A549 (cell line): ENCODE data around the gene NAPA. TPM values are rescaled to one million over a fixed set of nuclear protein-coding genes. Genes with fewer than 3 reads are reported as not detected.

Source experiments
- ATAC-seq, 2 experiments: fragments of 200-7000 bp in 1 of 2; fragments of >200 bp in 1 of 2; cut with Nextera tagmentation in 1 of 2; cut with Tn5 transposase in 1 of 2; 3 replicates each; pipeline versions ENCODE4 v1.8.0 to v1.9.1; 2018 to 2020; ENCODE audit warnings: mild to moderate bottlenecking in 1 of 2, moderate library complexity in 1 of 2
- CTCF ChIA-PET: fragments of 300-600 bp; sonication (Branson Sonifier 250); formaldehyde crosslinking; extraction: SDS; loops from one replicate; lab custom pipeline; 2021; ENCODE audit warnings: antibody characterized with exemption, inconsistent platforms; lab: Yijun Ruan, JAX
- POLR2A ChIA-PET: fragments of 350-600 bp; formaldehyde crosslinking; extraction: SDS; loops from one replicate; lab custom pipeline; 2021; ENCODE audit warnings: antibody characterized with exemption, inconsistent platforms; lab: Yijun Ruan, JAX
- DNase-seq, 2 experiments: peaks; one replicate each; pipeline versions ENCODE4 v3.0.0 to v3.0.0-alpha.2; 2011 to 2016; ENCODE audit warnings: low read depth in 1 of 2, low spot score in 1 of 2
- FAIRE-seq: peaks from 2 replicates; lab custom pipeline; 2011; peaks lifted over from hg19 to GRCh38; lab: Jason Lieb, UNC
- H3K27ac ChIP-seq, 2 experiments: fragments of >200 bp; sonication (Bioruptor Twin); formaldehyde crosslinking; 3 replicates each; pipeline ENCODE4 v1.5.1; 2016 to 2017
- H3K4me1 ChIP-seq: fragments of >200 bp; sonication (Bioruptor Twin); formaldehyde crosslinking; 3 replicates; pipeline ENCODE4 v1.6.1; 2016
- H3K4me2 ChIP-seq: fragments of >200 bp; sonication (Bioruptor Twin); formaldehyde crosslinking; 3 replicates; pipeline ENCODE4 v1.6.1; 2016
- H3K4me3 ChIP-seq: fragments of >200 bp; sonication (Bioruptor Twin); formaldehyde crosslinking; 3 replicates; pipeline ENCODE4 v1.5.1; 2016
- H3K9me3 ChIP-seq: fragments of >200 bp; sonication (Bioruptor Twin); formaldehyde crosslinking; 3 replicates; pipeline ENCODE4 v1.6.1; 2016
- BHLHE40 ChIP-seq: IDR thresholded peaks from 2 replicates; pipeline ENCODE4 v1.6.1; 2012; ENCODE audit warnings: low read depth, low read length, inconsistent platforms
- CBX2 ChIP-seq: fragments of 200-600 bp; sonication (generic); IDR thresholded peaks from 2 replicates; pipeline ENCODE4 v1.6.1; 2016; ENCODE audit warnings: low read depth, mild to moderate bottlenecking, borderline replicate concordance
- CHD2 ChIP-seq: fragments of 150-350 bp; IDR thresholded peaks from 2 replicates; pipeline ENCODE4 v1.6.1; 2014; ENCODE audit warnings: low read length; ENCODE audit not compliant: partially characterized antibody
- ELK1 ChIP-seq: fragments of 150-350 bp; IDR thresholded peaks from 2 replicates; pipeline ENCODE4 v1.6.1; 2014; ENCODE audit warnings: low read depth, mild to moderate bottlenecking, low read length
- EP300 ChIP-seq, 2 experiments: fragments of >200 bp; sonication (Bioruptor Twin); formaldehyde crosslinking; IDR thresholded peaks; 2 replicates in 1 of 2; 3 replicates in 1 of 2; pipeline ENCODE4 v1.6.1; 2016 to 2017
- FOSL2 ChIP-seq, 2 experiments: fragments of 450-650 bp in 1 of 2; fragments of >200 bp in 1 of 2; sonication (Bioruptor Twin) in 1 of 2; formaldehyde crosslinking; IDR thresholded peaks; 2 replicates each; pipeline versions ENCODE4 v1.5.0 to v1.6.1; 2016 to 2020; ENCODE audit warnings: mild to moderate bottlenecking in 1 of 2, moderate library complexity in 1 of 2
- HDAC2 ChIP-seq: fragments of 200-600 bp; sonication (generic); IDR thresholded peaks from 2 replicates; pipeline ENCODE4 v1.6.1; 2016
- HES2 ChIP-seq: fragments of >200 bp; sonication (Bioruptor Twin); formaldehyde crosslinking; IDR thresholded peaks from 2 replicates; pipeline ENCODE4 v1.6.1; 2016
- HEYL ChIP-seq: fragments of 250-450 bp; sonication (Bioruptor Pico); IDR thresholded peaks from 2 replicates; pipeline ENCODE4 v1.8.0; 2021; ENCODE audit warnings: mild to moderate bottlenecking, moderate library complexity
- HMGXB4 ChIP-seq: fragments of 250-450 bp; sonication (Bioruptor Pico); IDR thresholded peaks from 2 replicates; pipeline ENCODE4 v1.5.0; 2021; ENCODE audit warnings: mild to moderate bottlenecking, moderate library complexity, borderline replicate concordance
- HOXB13 ChIP-seq: fragments of 250-450 bp; sonication (Bioruptor Pico); IDR thresholded peaks from 2 replicates; pipeline ENCODE4 v1.5.0; 2020; ENCODE audit warnings: low read depth, mild to moderate bottlenecking, moderate library complexity
- HOXB5 ChIP-seq: fragments of 250-450 bp; sonication (Bioruptor Pico); IDR thresholded peaks from 2 replicates; pipeline ENCODE4 v1.5.0; 2020; ENCODE audit warnings: mild to moderate bottlenecking, moderate library complexity
- KDM5A ChIP-seq: fragments of 200-600 bp; sonication (generic); IDR thresholded peaks from 2 replicates; pipeline ENCODE4 v1.6.1; 2016; ENCODE audit warnings: antibody characterized with exemption, mild to moderate bottlenecking
- MAZ ChIP-seq: fragments of 150-350 bp; IDR thresholded peaks from 2 replicates; pipeline ENCODE4 v1.6.1; 2014; ENCODE audit warnings: antibody characterized with exemption, low read depth, low read length, borderline replicate concordance
- MYC ChIP-seq: IDR thresholded peaks from 2 replicates; pipeline ENCODE4 v1.6.1; 2012; ENCODE audit warnings: mild to moderate bottlenecking, inconsistent platforms, low read length, improper control_type of control experiment, borderline replicate concordance
- NFE2L2 ChIP-seq: fragments of 150-350 bp; conservative IDR thresholded peaks from 2 replicates; pipeline ENCODE4 v1.6.1; 2014; ENCODE audit warnings: low read length
- POLR2A ChIP-seq: IDR thresholded peaks from 2 replicates; pipeline ENCODE4 v1.6.1; 2012; ENCODE audit warnings: mild to moderate bottlenecking, low read length
- POLR2AphosphoS2 ChIP-seq: conservative IDR thresholded peaks from 2 replicates; pipeline ENCODE4 v1.6.1; 2012; ENCODE audit warnings: low read length, improper control_type of control experiment, inconsistent platforms
- RCOR1 ChIP-seq: fragments of 150-350 bp; IDR thresholded peaks from 2 replicates; pipeline ENCODE4 v1.6.1; 2014; ENCODE audit warnings: antibody characterized with exemption, low read length, low read depth
- SREBF2 ChIP-seq: fragments of 450-650 bp; IDR thresholded peaks from 2 replicates; pipeline ENCODE4 v1.6.1; 2014; ENCODE audit warnings: mild to moderate bottlenecking, moderate library complexity
- USF2 ChIP-seq: fragments of 450-650 bp; IDR thresholded peaks from 2 replicates; pipeline ENCODE4 v1.6.1; 2014; ENCODE audit warnings: antibody characterized with exemption
- ZC3H11A ChIP-seq: fragments of 450-650 bp; IDR thresholded peaks from 2 replicates; pipeline ENCODE4 v1.6.1; 2014; ENCODE audit warnings: antibody characterized with exemption, mild to moderate bottlenecking
- ZFP36 ChIP-seq: fragments of 450-650 bp; IDR thresholded peaks from 2 replicates; pipeline ENCODE4 v1.6.1; 2014; ENCODE audit warnings: borderline replicate concordance; ENCODE audit not compliant: partially characterized antibody
- ZNF302 ChIP-seq: fragments of 250-450 bp; sonication (Bioruptor Pico); IDR thresholded peaks from 2 replicates; pipeline ENCODE4 v1.9.0; 2021; ENCODE audit warnings: inconsistent platforms, mild to moderate bottlenecking, moderate library complexity
- ZSCAN20 ChIP-seq: fragments of 250-450 bp; sonication (Bioruptor Pico); IDR thresholded peaks from 2 replicates; pipeline ENCODE4 v1.8.0; 2022; ENCODE audit warnings: mild to moderate bottlenecking, moderate library complexity
- WGBS: methylation state at CpG from one replicate; pipeline ENCODE4 v1.1.6; 2017; ENCODE audit errors: missing lambda C conversion rate; 5-methylcytosine and 5-hydroxymethylcytosine counted together
- polyA plus RNA-seq, 4 experiments: library from polyadenylated mRNA; depleted of rRNA in 3 of 4; stranded (reverse); fragments of >200 nt; fragmentation: RNase III in 1 of 4; extraction: RNeasy Plus Mini Kit Qiagen cat#74134 plus additional on column Dnase treatment in 1 of 4; gene quantifications; 2 replicates in 3 of 4; 3 replicates in 1 of 4; pipeline ENCODE4 v1.2.3, GENCODE V29; 2011 to 2017
- TF ChIP-seq, protein P1 (sequence below): IDR thresholded peaks from 2 replicates; pipeline ENCODE4 v1.6.1; 2012

The NAPA gene
- polyA plus RNA-seq, 2 of the 4 experiments (the other 2 are of a cell fraction), result 69.6 to 101 TPM

DNA sequence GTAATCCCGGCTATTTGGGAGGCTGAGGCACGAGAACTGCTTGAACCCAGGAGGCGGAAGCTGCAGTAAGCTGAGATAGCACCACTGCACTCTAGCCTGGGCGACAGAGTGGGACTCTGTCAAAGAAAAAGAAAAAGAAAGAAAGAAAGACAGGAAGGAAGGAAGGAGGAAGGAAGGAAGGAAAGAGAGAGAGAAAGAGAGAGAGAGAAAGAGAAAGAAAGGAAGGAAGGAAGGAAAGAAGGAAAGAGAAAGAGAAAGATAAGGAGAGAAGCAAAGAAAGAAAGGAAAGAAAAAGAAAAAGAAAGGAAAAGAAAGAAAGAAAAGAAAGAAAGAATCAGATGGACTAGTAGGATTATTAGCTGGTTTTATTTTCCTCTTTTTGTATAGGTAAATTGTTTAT, 35.3 kb upstream of the NAPA start:
- ChIA-PET CTCF (interaction anchor here (0.6 to 1.4 kb wide), 6 partner anchors 13 to 215 kb away, joined by 3 to 6 read pairs (median 3); no protein-coding TSS in a partner anchor), POLR2A (interaction anchor here (0.7 kb wide), 1 partner anchor 9 kb away, joined by 3 read pairs; no protein-coding TSS in a partner anchor)
- no peak overlapping the region for H3K4me2 ChIP-seq
- H3K9me3 ChIP-seq, result no peaks in the 10 kb centered on the region
- peak; percentile 32 for FAIRE-seq
- no peak for TF ChIP-seq POLR2AphosphoS2
- no peak for TF ChIP-seq ZSCAN20 (CRISPR knock-in tag)
- ATAC-seq, result no peak
- DNase-seq, result no peak
- 72% methylated on average over 4 of the region's 4 CpGs for WGBS
- H3K27ac ChIP-seq, result no peak overlapping the region
- no peaks in the 10 kb centered on the region for H3K4me1 ChIP-seq
- H3K4me3 ChIP-seq, result no peak overlapping the region

DNA sequence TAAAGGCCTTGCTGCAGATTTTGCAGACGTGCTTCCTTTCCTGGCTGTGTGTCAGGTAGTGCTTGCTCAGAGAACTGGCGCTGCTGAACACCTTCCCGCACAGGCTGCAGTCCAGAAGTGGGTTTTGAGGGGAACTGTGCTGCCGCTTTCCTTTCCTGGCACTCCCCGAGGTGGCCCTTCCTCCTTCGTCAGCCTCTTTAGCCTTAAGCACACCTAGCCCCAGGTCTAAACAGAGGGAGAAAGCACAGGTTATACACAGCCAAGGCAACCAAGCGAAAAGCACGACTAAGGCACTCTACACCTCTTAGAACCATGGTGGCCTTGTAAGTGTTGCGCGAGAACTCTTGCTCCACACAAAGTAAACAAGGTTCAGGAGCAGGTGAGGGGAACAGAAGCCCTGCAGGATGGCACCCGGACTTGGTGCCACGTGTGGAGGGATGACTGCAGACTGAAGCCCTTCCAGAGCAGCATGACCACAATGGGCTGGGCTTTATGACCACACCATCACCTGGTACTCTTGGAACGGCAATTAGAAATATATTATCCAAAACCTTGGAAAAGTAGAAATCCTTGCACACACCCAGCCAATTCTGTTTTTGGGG, 34.5 kb upstream of the NAPA start:
- CTCF ChIA-PET, result interaction anchor here (1.2 to 1.4 kb wide), 3 partner anchors 18 to 50 kb away, joined by 3 to 6 read pairs (median 4); no protein-coding TSS in a partner anchor
- POLR2A ChIA-PET, result interaction anchor here (0.7 kb wide), 1 partner anchor 8 kb away, joined by 3 read pairs; no protein-coding TSS in a partner anchor
- Histone ChIP-seq H3K27ac (no peak overlapping the region), H3K9me3 (no peaks in the 10 kb centered on the region), H3K4me3 (no peak overlapping the region), H3K4me2 (no peak overlapping the region), H3K4me1 (no peaks in the 10 kb centered on the region)
- DNase-seq (no peak), FAIRE-seq (no peak), ATAC-seq (peak in 1 of 2 experiments; percentile 47; a peak in 1 of 6 replicates)
- WGBS, result 83% methylated on average over 13 of the region's 13 CpGs
- TF ChIP-seq HES2 (no peak), HMGXB4 (no peak), KDM5A (no peak), HOXB13 (CRISPR knock-in tag) (no peak), BHLHE40 (no peak), POLR2A (no peak), EP300 (IDR thresholded peaks at IDR 0.05) (no peak)
- TF ChIP-seq, protein P1, sequence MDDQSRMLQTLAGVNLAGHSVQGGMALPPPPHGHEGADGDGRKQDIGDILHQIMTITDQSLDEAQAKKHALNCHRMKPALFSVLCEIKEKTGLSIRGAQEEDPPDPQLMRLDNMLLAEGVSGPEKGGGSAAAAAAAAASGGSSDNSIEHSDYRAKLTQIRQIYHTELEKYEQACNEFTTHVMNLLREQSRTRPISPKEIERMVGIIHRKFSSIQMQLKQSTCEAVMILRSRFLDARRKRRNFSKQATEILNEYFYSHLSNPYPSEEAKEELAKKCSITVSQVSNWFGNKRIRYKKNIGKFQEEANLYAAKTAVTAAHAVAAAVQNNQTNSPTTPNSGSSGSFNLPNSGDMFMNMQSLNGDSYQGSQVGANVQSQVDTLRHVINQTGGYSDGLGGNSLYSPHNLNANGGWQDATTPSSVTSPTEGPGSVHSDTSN, result no peak

DNA sequence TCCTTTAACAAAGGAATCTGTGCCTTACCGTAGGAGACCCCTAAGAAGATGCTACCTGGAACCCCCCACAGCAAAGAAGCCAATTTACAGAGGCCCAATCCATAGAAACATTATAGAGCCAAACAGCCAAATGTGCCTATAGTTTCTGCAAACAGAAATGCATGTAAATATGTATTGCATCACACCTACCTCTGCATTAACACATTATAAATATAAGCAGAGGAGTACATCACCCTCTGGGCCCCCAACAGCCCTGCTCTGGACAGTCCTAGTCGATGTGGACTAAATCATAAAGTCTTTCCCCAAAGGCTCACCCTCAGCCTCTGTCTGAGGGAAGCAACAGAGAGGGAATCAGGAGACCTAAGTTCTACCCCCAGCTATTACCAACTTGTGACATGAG, 32.3 kb upstream of the NAPA start:
- POLR2A ChIA-PET, result no interaction called here
- no peak for FAIRE-seq
- TF ChIP-seq ZC3H11A (no peak), HOXB13 (CRISPR knock-in tag) (no peak), ZNF302 (no peak), HDAC2 (no peak), ELK1 (no peak), POLR2A (no peak), KDM5A (no peak), ZFP36 (no peak), HMGXB4 (no peak), CHD2 (no peak), HOXB5 (CRISPR knock-in tag) (no peak), RCOR1 (no peak), NFE2L2 (no peak), HEYL (CRISPR knock-in tag) (no peak), SREBF2 (no peak), FOSL2 (IDR thresholded peaks at IDR 0.05) (no peak), FOSL2 (CRISPR knock-in tag; IDR thresholded peaks at IDR 0.05) (no peak), USF2 (no peak), CBX2 (no peak), MAZ (no peak), MYC (no peak)
- DNase-seq, result no peak
- WGBS, result 48% methylated on average over 2 of the region's 2 CpGs
- no peak for ATAC-seq
- Histone ChIP-seq H3K9me3 (no peaks in the 10 kb centered on the region), H3K4me1 (no peaks in the 10 kb centered on the region), H3K4me2 (no peak overlapping the region), H3K4me3 (no peak overlapping the region), H3K27ac (no peak overlapping the region)
- CTCF ChIA-PET, result interaction anchor here (1.2 to 3.1 kb wide), 4 partner anchors 9 to 110 kb away, joined by 3 to 10 read pairs (median 5); no protein-coding TSS in a partner anchor
